Measurements from ENCODE around the gene HERC2. TPM values are rescaled to one million over a fixed set of nuclear protein-coding genes. Genes with fewer than 3 reads are reported as not detected.

Gene HERC2
- total and polyA plus RNA-seq, 9 of the 15 experiments (the other 6 are each of a cell fraction or from before 2014, with no cell fraction given), result 10.6 to 84.0 (median 42.6) TPM

DNA sequence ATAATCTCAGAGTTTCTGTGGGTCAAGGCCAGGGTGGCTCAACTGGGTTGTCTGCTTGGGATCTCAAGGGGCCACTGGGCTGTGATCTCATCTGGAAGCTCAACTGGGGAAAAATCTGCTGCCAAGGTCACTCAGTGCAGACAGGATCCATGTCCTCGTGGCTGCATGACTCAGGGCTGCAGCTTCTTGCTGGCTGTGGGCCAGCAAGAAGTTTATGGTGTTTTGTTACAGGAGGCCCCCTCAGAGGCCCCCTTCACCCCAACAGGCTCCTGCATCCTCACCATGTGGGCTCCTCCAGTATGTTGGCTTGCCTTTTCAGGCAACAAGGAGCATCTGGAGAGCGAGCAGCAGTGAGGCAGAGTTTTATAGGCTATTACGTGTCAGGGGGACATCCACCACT, 237.4 kb downstream of the HERC2 start:
- WGBS (ENCODE audit: insufficient coverage, low coverage, missing lambda C conversion rate), result 0% methylated on average over 3 of the region's 3 CpGs
- no peak overlapping the region for H3K4me3 ChIP-seq
- DNase-seq (ENCODE audit: extremely low read depth in 1 of 4, low spot score in 3 of 4), result no peak
- peaks cover under 1% of the 10 kb centered on the region; the same call in 1 of the 2 replicates for H3K9me3 ChIP-seq (replicated peaks; ENCODE audit: control insufficient read depth, insufficient read depth, low read depth, low read length)
- ChIA-PET CTCF (ENCODE audit: low intra/inter-chr PET ratio) (no interaction called here), POLR2A (no interaction called here)
- FAIRE-seq, result no peak
- peaks cover 0 to 13% of the 10 kb centered on the region in 2 experiments; a peak in 3 of 5 replicates for H3K27me3 ChIP-seq (ENCODE audit: control insufficient read depth in 2 of 2, insufficient read depth in 2 of 2, low read length in 2 of 2)
- H2AFZ ChIP-seq (ENCODE audit: low read depth, low read length), result no peak overlapping the region
- no peaks in the 10 kb centered on the region for H3K79me2 ChIP-seq (ENCODE audit: control insufficient read depth, insufficient read depth, low read length)
- no peak overlapping the region for H3K27ac ChIP-seq (ENCODE audit: extremely low read depth, low read depth, low read length)
- no peaks in the 10 kb centered on the region for H3K9me1 ChIP-seq (ENCODE audit: control insufficient read depth, insufficient read depth, low read length)
- H3K9ac ChIP-seq (ENCODE audit: insufficient read depth in 1 of 2, low read depth in 2 of 2, low read length in 2 of 2), result no peak overlapping the region
- in situ Hi-C loops (cut with MboI) (no loop called here), intact Hi-C loops (cut with micrococcal nuclease) (no loop called here)
- BruUV-seq (replicated peaks), result no TSS peak
- TF ChIP-seq NFIC (IDR thresholded peaks at IDR 0.05) (peak; percentile 50), ZNF274 (IDR thresholded peaks at IDR 0.05; ENCODE audit: borderline replicate concordance, low read depth, low read length) (no peak)
- no peaks in the 10 kb centered on the region for H3K36me3 ChIP-seq (ENCODE audit: control insufficient read depth, insufficient read depth, low read length)
- H3K4me2 ChIP-seq (ENCODE audit: insufficient read depth, low read length), result no peak overlapping the region
- H4K20me1 ChIP-seq (replicated peaks; ENCODE audit: control insufficient read depth, insufficient read depth, low read length), result no peaks in the 10 kb centered on the region
- no peak for ATAC-seq
- H3K4me1 ChIP-seq (replicated peaks in 1 of 2; ENCODE audit: control insufficient read depth in 2 of 2, insufficient read depth in 2 of 2, low read length in 2 of 2), result no peaks in the 10 kb centered on the region

DNA sequence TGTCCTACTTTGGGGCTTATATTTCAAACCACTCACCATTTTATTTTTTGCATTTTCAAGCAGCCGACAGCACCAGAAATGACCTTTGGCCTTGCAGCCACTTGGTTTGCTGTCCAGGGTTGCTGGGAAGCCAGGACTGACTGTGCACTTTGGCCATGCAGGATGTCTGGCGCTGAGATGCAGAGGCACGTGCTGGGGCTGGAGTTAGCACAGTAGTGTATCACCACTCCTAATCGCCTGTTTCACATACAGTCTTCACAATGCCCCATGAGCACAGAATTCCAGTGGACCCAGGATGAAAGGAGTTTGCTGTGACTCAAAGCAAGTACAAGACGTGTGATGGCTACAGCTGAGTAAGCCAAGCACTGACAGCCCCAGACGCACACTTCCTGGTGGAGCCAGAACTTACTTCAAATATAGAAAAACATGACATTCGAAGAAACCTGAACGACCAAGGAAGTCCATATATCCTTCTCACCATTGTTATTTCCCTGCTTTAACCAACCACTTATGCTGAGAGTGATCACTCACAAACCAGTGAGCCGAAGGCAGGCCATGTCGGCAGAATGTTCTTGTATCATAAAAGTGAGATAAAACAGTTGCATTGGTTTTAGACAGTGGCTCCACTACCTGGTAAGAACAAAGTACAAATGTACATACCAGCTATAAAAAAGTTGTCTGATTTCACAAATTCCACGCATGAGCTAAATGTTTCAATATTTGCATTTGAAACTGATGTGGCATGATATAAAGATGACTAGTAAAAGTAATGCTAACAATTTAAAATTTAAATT, 238.9 kb downstream of the HERC2 start:
- no peaks in the 10 kb centered on the region for H3K9me1 ChIP-seq (ENCODE audit: control insufficient read depth, insufficient read depth, low read length)
- DNase-seq (ENCODE audit: extremely low read depth in 1 of 4, low spot score in 3 of 4) (no peak), FAIRE-seq (no peak), ATAC-seq (no peak)
- 16% methylated on average over 11 of the region's 11 CpGs for WGBS (ENCODE audit: insufficient coverage, low coverage, missing lambda C conversion rate)
- in situ Hi-C loops (cut with MboI) (no loop called here), intact Hi-C loops (cut with micrococcal nuclease) (no loop called here)
- CTCF ChIA-PET (ENCODE audit: low intra/inter-chr PET ratio), result no interaction called here
- TF ChIP-seq RAD51 (IDR thresholded peaks at IDR 0.05; ENCODE audit: borderline replicate concordance, low read depth), result no peak
- TF ChIP-seq BHLHE40 (IDR thresholded peaks at IDR 0.05; ENCODE audit: low read length), result peak; percentile 50; the same call in 1 of the 2 replicates
- TF ChIP-seq SAFB (IDR thresholded peaks at IDR 0.05; ENCODE audit: borderline replicate concordance, low read depth, low read length), result no peak
- no peaks in the 10 kb centered on the region for H3K4me1 ChIP-seq (replicated peaks in 1 of 2; ENCODE audit: control insufficient read depth in 2 of 2, insufficient read depth in 2 of 2, low read length in 2 of 2)
- POLR2A ChIA-PET, result no interaction called here
- H3K9me3 ChIP-seq (replicated peaks; ENCODE audit: control insufficient read depth, insufficient read depth, low read depth, low read length), result no peaks in the 10 kb centered on the region; the same call in 1 of the 2 replicates
- H4K20me1 ChIP-seq (replicated peaks; ENCODE audit: control insufficient read depth, insufficient read depth, low read length), result no peaks in the 10 kb centered on the region
- no peaks in the 10 kb centered on the region for H3K79me2 ChIP-seq (ENCODE audit: control insufficient read depth, insufficient read depth, low read length)
- no peak overlapping the region for H2AFZ ChIP-seq (ENCODE audit: low read depth, low read length)
- H3K27me3 ChIP-seq (ENCODE audit: control insufficient read depth in 2 of 2, insufficient read depth in 2 of 2, low read length in 2 of 2), result peaks cover 3 to 21% of the 10 kb centered on the region in 2 experiments; a peak in 3 of 5 replicates
- H3K4me3 ChIP-seq, result no peak overlapping the region
- no peak overlapping the region for H3K9ac ChIP-seq (ENCODE audit: insufficient read depth in 1 of 2, low read depth in 2 of 2, low read length in 2 of 2)
- BruUV-seq (replicated peaks), result no TSS peak
- no peak overlapping the region for H3K27ac ChIP-seq (ENCODE audit: extremely low read depth, low read depth, low read length)
- H3K36me3 ChIP-seq (ENCODE audit: control insufficient read depth, insufficient read depth, low read length), result no peaks in the 10 kb centered on the region
- H3K4me2 ChIP-seq (ENCODE audit: insufficient read depth, low read length), result no peak overlapping the region
